Measurements from ENCODE around the gene BCL2L2. TPM values are rescaled to one million over a fixed set of nuclear protein-coding genes. Genes with fewer than 3 reads are reported as not detected.
"Not testable (repeated sequence)": the region's sequence is repeated elsewhere in the genome, so short reads cannot be mapped to it uniquely, and the experiment has no call there.

The BCL2L2 gene
- total RNA-seq, 1 experiment from 2014 or later, result 20.4 TPM

GRCh38 chr14:23324455-23324846 is 17.8 kb downstream of the BCL2L2 start:
- DNase-seq (ENCODE audit: low read depth), result no peak

GRCh38 chr14:23324993-23325392 is 18.4 kb downstream of the BCL2L2 start:
- DNase-seq (ENCODE audit: low read depth), result no peak

GRCh38 chr14:23325746-23326145 is 19.1 kb downstream of the BCL2L2 start:
- DNase-seq (ENCODE audit: low read depth), result not testable (repeated sequence)

GRCh38 chr14:23326491-23327332 is 20.1 kb downstream of the BCL2L2 start:
- DNase-seq (ENCODE audit: low read depth), result no peak

GRCh38 chr14:23327947-23328744 is 21.5 kb downstream of the BCL2L2 start:
- peak; percentile 69 for DNase-seq (ENCODE audit: low read depth)

GRCh38 chr14:23335623-23336022 is 29.0 kb downstream of the BCL2L2 start:
- no peak for DNase-seq (ENCODE audit: low read depth)

- DNase-seq (ENCODE audit: low read depth), result no peak
These were observed 33.1 kb downstream of the BCL2L2 start for GRCh38 chr14:23339506-23340268.

GRCh38 chr14:23344481-23344880 is 37.8 kb downstream of the BCL2L2 start:
- DNase-seq (ENCODE audit: low read depth), result no peak

- no peak for DNase-seq (ENCODE audit: low read depth)
These were observed 39.5 kb downstream of the BCL2L2 start for GRCh38 chr14:23345987-23346692.

- no peak for DNase-seq (ENCODE audit: low read depth)
These were observed 40.2 kb downstream of the BCL2L2 start for GRCh38 chr14:23346693-23347405.

- no peak for DNase-seq (ENCODE audit: low read depth)
These were observed 41.0 kb downstream of the BCL2L2 start for GRCh38 chr14:23347406-23348296.

- no peak for DNase-seq (ENCODE audit: low read depth)
These were observed 41.6 kb downstream of the BCL2L2 start for GRCh38 chr14:23348297-23348655.

GRCh38 chr14:23349156-23349845 is 42.7 kb downstream of the BCL2L2 start:
- no peak for DNase-seq (ENCODE audit: low read depth)

- no peak for DNase-seq (ENCODE audit: low read depth)
These were observed 45.3 kb downstream of the BCL2L2 start for GRCh38 chr14:23351681-23352505.

GRCh38 chr14:23352506-23353432 is 46.1 kb downstream of the BCL2L2 start, which contains the start of gene SLC22A17:
SLC22A17 (minus strand) TSS chr14:23352887.
- peak; percentile 74 for DNase-seq (ENCODE audit: low read depth)

GRCh38 chr14:23353433-23353780 is 46.8 kb downstream of the BCL2L2 start:
- DNase-seq (ENCODE audit: low read depth), result no peak

GRCh38 chr14:23354990-23355389 is 48.4 kb downstream of the BCL2L2 start:
- no peak for DNase-seq (ENCODE audit: low read depth)
